ENCODE measurements around the gene GXYLT2.
"Not testable (repeated sequence)": the region's sequence is repeated elsewhere in the genome, so short reads cannot be mapped to it uniquely, and the experiment has no call there.

The GXYLT2 gene

GRCh38 chr3:72974956-72975355, 87.1 kb downstream of the GXYLT2 start:
- DNase-seq (ENCODE audit: low read depth): no peak

GRCh38 chr3:72976281-72976741, 88.5 kb downstream of the GXYLT2 start:
- no peak for DNase-seq (ENCODE audit: low read depth)

GRCh38 chr3:72977060-72977808, 89.4 kb downstream of the GXYLT2 start:
- no peak for DNase-seq (ENCODE audit: low read depth)

GRCh38 chr3:72982609-72983366, 94.9 kb downstream of the GXYLT2 start:
- no peak for DNase-seq (ENCODE audit: low read depth)

GRCh38 chr3:72985576-72985975, 97.7 kb downstream of the GXYLT2 start:
- DNase-seq (ENCODE audit: low read depth): no peak

- no peak for DNase-seq (ENCODE audit: low read depth)
Measured at GRCh38 chr3:72990701-72991395, 103.0 kb downstream of the GXYLT2 start.

GRCh38 chr3:72991522-72991921, 103.7 kb downstream of the GXYLT2 start:
- no peak for DNase-seq (ENCODE audit: low read depth)

- DNase-seq (ENCODE audit: low read depth): no peak
Measured at GRCh38 chr3:72993391-72993790, 105.5 kb downstream of the GXYLT2 start.

- no peak for DNase-seq (ENCODE audit: low read depth)
Measured at GRCh38 chr3:72995337-72995736, 107.5 kb downstream of the GXYLT2 start.

- no peak for DNase-seq (ENCODE audit: low read depth)
Measured at GRCh38 chr3:72996121-72996472, 108.3 kb downstream of the GXYLT2 start.

GRCh38 chr3:72996473-72997333, 108.9 kb downstream of the GXYLT2 start, which contains the start of gene PPP4R2:
PPP4R2 (plus strand) TSS chr3:72996811; CDS start chr3:72997038, 227 bp downstream.
- DNase-seq (ENCODE audit: low read depth): peak; percentile 90

- DNase-seq (ENCODE audit: low read depth): peak; percentile 29
Measured at GRCh38 chr3:72997421-72997961, 109.6 kb downstream of the GXYLT2 start.

- DNase-seq (ENCODE audit: low read depth): no peak
Measured at GRCh38 chr3:72998466-72998865, 110.6 kb downstream of the GXYLT2 start.

GRCh38 chr3:72999951-73000350, 112.1 kb downstream of the GXYLT2 start:
- no peak for DNase-seq (ENCODE audit: low read depth)

GRCh38 chr3:73003050-73003449, 115.2 kb downstream of the GXYLT2 start:
- not testable (repeated sequence) for DNase-seq (ENCODE audit: low read depth)

GRCh38 chr3:73004316-73004715, 116.5 kb downstream of the GXYLT2 start:
- no peak for DNase-seq (ENCODE audit: low read depth)

GRCh38 chr3:73007992-73008712, 120.3 kb downstream of the GXYLT2 start:
- no peak for DNase-seq (ENCODE audit: low read depth)

GRCh38 chr3:73009008-73009407, 121.2 kb downstream of the GXYLT2 start:
- DNase-seq (ENCODE audit: low read depth): no peak

GRCh38 chr3:73009750-73010149, 121.9 kb downstream of the GXYLT2 start:
- no peak for DNase-seq (ENCODE audit: low read depth)

- DNase-seq (ENCODE audit: low read depth): no peak
Measured at GRCh38 chr3:73010158-73010557, 122.3 kb downstream of the GXYLT2 start.

- DNase-seq (ENCODE audit: low read depth): no peak
Measured at GRCh38 chr3:73018298-73018697, 130.5 kb downstream of the GXYLT2 start.
